ENCODE results near the gene PTPRN2.
"Not testable (repeated sequence)": the region's sequence is repeated elsewhere in the genome, so short reads cannot be mapped to it uniquely, and the experiment has no call there.

Gene PTPRN2

GRCh38 chr7:158422887-158423560 is 164.6 kb downstream of the PTPRN2 start:
- DNase-seq (ENCODE audit: low read depth in 4 of 4, low spot score in 1 of 4): no peak

- no peak for DNase-seq (ENCODE audit: low read depth in 4 of 4, low spot score in 1 of 4)
These were observed 165.3 kb downstream of the PTPRN2 start for GRCh38 chr7:158422196-158422886.

GRCh38 chr7:158421361-158421760 is 166.3 kb downstream of the PTPRN2 start:
- no peak for DNase-seq (ENCODE audit: low read depth in 4 of 4, low spot score in 1 of 4)

GRCh38 chr7:158420591-158421340 is 166.9 kb downstream of the PTPRN2 start:
- no peak for DNase-seq (ENCODE audit: low read depth in 4 of 4, low spot score in 1 of 4)

GRCh38 chr7:158419238-158419785 is 168.3 kb downstream of the PTPRN2 start:
- DNase-seq (ENCODE audit: low read depth in 4 of 4, low spot score in 1 of 4): no peak

- not testable (repeated sequence) for DNase-seq (ENCODE audit: low read depth in 4 of 4, low spot score in 1 of 4)
These were observed 169.2 kb downstream of the PTPRN2 start for GRCh38 chr7:158418395-158418794.

- no peak for DNase-seq (ENCODE audit: low read depth in 4 of 4, low spot score in 1 of 4)
These were observed 171.2 kb downstream of the PTPRN2 start for GRCh38 chr7:158416283-158416933.

- DNase-seq (ENCODE audit: low read depth in 4 of 4, low spot score in 1 of 4): no peak
These were observed 172.3 kb downstream of the PTPRN2 start for GRCh38 chr7:158415316-158415715.

GRCh38 chr7:158414486-158414961 is 173.1 kb downstream of the PTPRN2 start:
- no peak for DNase-seq (ENCODE audit: low read depth in 4 of 4, low spot score in 1 of 4)

GRCh38 chr7:158414002-158414401 is 173.6 kb downstream of the PTPRN2 start:
- DNase-seq (ENCODE audit: low read depth in 4 of 4, low spot score in 1 of 4): no peak

- DNase-seq (ENCODE audit: low read depth in 4 of 4, low spot score in 1 of 4): no peak
These were observed 176.2 kb downstream of the PTPRN2 start for GRCh38 chr7:158411232-158411950.

GRCh38 chr7:158410720-158411119 is 176.9 kb downstream of the PTPRN2 start:
- no peak for DNase-seq (ENCODE audit: low read depth in 4 of 4, low spot score in 1 of 4)

- no peak for DNase-seq (ENCODE audit: low read depth in 4 of 4, low spot score in 1 of 4)
These were observed 177.8 kb downstream of the PTPRN2 start for GRCh38 chr7:158409816-158410330.

- no peak for DNase-seq (ENCODE audit: low read depth in 4 of 4, low spot score in 1 of 4)
These were observed 178.5 kb downstream of the PTPRN2 start for GRCh38 chr7:158409120-158409519.

- DNase-seq (ENCODE audit: low read depth in 4 of 4, low spot score in 1 of 4): no peak
These were observed 179.2 kb downstream of the PTPRN2 start for GRCh38 chr7:158408318-158408920.

GRCh38 chr7:158407581-158408317 is 179.9 kb downstream of the PTPRN2 start:
- DNase-seq (ENCODE audit: low read depth in 4 of 4, low spot score in 1 of 4): no peak

- no peak for DNase-seq (ENCODE audit: low read depth in 4 of 4, low spot score in 1 of 4)
These were observed 180.8 kb downstream of the PTPRN2 start for GRCh38 chr7:158406801-158407200.

GRCh38 chr7:158406364-158406763 is 181.3 kb downstream of the PTPRN2 start:
- no peak for DNase-seq (ENCODE audit: low read depth in 4 of 4, low spot score in 1 of 4)

- not testable (repeated sequence) for DNase-seq (ENCODE audit: low read depth in 4 of 4, low spot score in 1 of 4)
These were observed 181.9 kb downstream of the PTPRN2 start for GRCh38 chr7:158405771-158406170.
